ENCODE measurements around the gene ASIC2. TPM values are rescaled to one million over a fixed set of nuclear protein-coding genes. Genes with fewer than 3 reads are reported as not detected.

ASIC2 gene
- total RNA-seq, 1 experiment from 2014 or later: not detected

DNA sequence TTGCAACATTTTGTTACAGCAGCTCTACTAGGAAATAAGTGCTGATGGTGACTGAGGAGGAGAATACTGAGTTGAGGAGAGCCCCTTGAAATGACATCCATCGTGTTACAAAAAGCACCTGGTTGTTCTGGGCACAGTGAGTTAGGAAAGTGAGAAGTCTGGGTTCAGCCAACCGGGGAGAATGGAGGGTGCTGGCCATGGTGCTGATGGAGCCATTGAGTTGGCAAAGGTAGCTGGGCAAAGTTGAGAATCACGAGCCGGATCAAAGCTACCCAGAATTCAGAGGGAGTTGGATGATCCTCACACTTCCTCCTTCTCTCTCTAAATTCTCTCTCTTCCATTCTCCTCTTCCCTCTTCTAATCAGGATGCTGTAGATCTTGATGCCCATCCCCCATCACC lies 35.0 kb upstream of the ASIC2 start:
- BruUV-seq (replicated peaks): no TSS peak
- Mint-ChIP-seq H3K4me3 (ENCODE audit: unreplicated experiment) (no peak overlapping the region), H3K27ac (ENCODE audit: unreplicated experiment) (no peak overlapping the region), H3K9me3 (ENCODE audit: unreplicated experiment) (no peaks in the 10 kb centered on the region), H3K27me3 (ENCODE audit: insufficient read depth, unreplicated experiment) (peaks cover 16% of the 10 kb centered on the region), H3K36me3 (ENCODE audit: insufficient read depth, unreplicated experiment) (no peaks in the 10 kb centered on the region), H3K4me1 (ENCODE audit: low read depth, unreplicated experiment) (no peaks in the 10 kb centered on the region)
- TF ChIP-seq, protein P1, sequence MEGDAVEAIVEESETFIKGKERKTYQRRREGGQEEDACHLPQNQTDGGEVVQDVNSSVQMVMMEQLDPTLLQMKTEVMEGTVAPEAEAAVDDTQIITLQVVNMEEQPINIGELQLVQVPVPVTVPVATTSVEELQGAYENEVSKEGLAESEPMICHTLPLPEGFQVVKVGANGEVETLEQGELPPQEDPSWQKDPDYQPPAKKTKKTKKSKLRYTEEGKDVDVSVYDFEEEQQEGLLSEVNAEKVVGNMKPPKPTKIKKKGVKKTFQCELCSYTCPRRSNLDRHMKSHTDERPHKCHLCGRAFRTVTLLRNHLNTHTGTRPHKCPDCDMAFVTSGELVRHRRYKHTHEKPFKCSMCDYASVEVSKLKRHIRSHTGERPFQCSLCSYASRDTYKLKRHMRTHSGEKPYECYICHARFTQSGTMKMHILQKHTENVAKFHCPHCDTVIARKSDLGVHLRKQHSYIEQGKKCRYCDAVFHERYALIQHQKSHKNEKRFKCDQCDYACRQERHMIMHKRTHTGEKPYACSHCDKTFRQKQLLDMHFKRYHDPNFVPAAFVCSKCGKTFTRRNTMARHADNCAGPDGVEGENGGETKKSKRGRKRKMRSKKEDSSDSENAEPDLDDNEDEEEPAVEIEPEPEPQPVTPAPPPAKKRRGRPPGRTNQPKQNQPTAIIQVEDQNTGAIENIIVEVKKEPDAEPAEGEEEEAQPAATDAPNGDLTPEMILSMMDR (IDR thresholded peaks at IDR 0.05; ENCODE audit: insufficient read depth in 1 of 2, low read depth in 1 of 2, low read length in 1 of 2, severe bottlenecking in 1 of 2, unreplicated experiment in 1 of 2): no peak
- ChIA-PET CTCF (no interaction called here), POLR2A (no interaction called here)
- H3K4me1 ChIP-seq: no peaks in the 10 kb centered on the region
- peak in 1 of 2 experiments; percentile 31 for DNase-seq
- H3K36me3 ChIP-seq (ENCODE audit: control insufficient read depth, insufficient read depth, low read length): no peaks in the 10 kb centered on the region
- no peaks in the 10 kb centered on the region for H3K9me3 ChIP-seq
- H3K27me3 ChIP-seq (replicated peaks; ENCODE audit: control insufficient read depth, insufficient read depth, low read length): no peaks in the 10 kb centered on the region; the same call in 1 of the 2 replicates
- H3K4me3 ChIP-seq (ENCODE audit: low read depth, low read length): no peak overlapping the region
- intact Hi-C loops (cut with micrococcal nuclease; ENCODE audit: unreplicated experiment): no loop called here

DNA sequence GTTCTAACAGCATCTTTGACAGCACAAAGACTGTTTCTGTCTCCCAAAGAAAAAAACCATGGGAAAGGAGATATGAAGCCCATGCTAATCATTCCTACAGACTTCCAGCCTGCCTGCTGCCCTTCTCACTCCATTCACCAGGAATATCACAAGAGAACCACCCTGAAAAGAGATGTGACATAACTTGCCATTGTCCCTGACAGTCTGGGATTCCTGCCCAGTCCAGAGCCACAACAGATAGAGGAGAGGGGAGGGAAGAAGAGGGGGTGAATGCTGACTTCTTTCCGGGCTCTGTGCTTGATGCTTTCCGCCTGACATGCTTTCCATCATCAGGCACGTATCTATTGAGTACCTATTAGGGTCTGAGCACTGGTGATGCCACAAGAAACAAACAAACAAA lies 31.6 kb upstream of the ASIC2 start:
- Histone ChIP-seq H3K27me3 (replicated peaks; ENCODE audit: control insufficient read depth, insufficient read depth, low read length) (no peaks in the 10 kb centered on the region; the same call in 1 of the 2 replicates), H3K36me3 (ENCODE audit: control insufficient read depth, insufficient read depth, low read length) (no peaks in the 10 kb centered on the region), H3K4me3 (ENCODE audit: low read depth, low read length) (no peak overlapping the region), H3K9me3 (no peaks in the 10 kb centered on the region), H3K4me1 (no peaks in the 10 kb centered on the region)
- TF ChIP-seq, protein P1 (IDR thresholded peaks at IDR 0.05; ENCODE audit: insufficient read depth in 1 of 2, low read depth in 1 of 2, low read length in 1 of 2, severe bottlenecking in 1 of 2, unreplicated experiment in 1 of 2): no peak
- DNase-seq: no peak
- Mint-ChIP-seq H3K27ac (ENCODE audit: unreplicated experiment) (no peak overlapping the region), H3K4me1 (ENCODE audit: low read depth, unreplicated experiment) (no peaks in the 10 kb centered on the region), H3K4me3 (ENCODE audit: unreplicated experiment) (no peak overlapping the region), H3K9me3 (ENCODE audit: unreplicated experiment) (no peaks in the 10 kb centered on the region), H3K36me3 (ENCODE audit: insufficient read depth, unreplicated experiment) (no peaks in the 10 kb centered on the region), H3K27me3 (ENCODE audit: insufficient read depth, unreplicated experiment) (peaks cover 24% of the 10 kb centered on the region)
- POLR2A ChIA-PET: no interaction called here
- intact Hi-C loops (cut with micrococcal nuclease; ENCODE audit: unreplicated experiment): no loop called here
- CTCF ChIA-PET: no interaction called here
- BruUV-seq (replicated peaks): no TSS peak

DNA sequence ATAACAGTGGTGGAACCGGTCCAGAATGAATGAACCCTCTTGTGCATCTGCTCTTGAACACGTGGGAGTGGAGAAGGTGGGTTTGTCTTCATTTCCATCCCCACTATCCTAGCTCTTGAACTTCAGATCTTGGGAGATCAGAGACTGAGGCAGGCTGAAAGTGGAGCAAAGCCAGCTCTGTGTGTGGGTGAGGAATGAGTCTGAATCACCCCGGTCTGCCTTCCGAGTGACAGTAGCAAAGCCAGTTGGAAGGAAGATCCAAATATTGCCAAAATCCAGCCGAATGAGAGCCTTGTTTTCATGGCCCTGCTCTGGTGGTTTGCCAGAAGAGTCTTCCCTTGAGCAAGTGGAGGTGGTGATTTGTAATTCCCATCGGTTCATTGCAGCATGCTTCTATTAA lies 29.0 kb upstream of the ASIC2 start:
- Mint-ChIP-seq H3K4me3 (ENCODE audit: unreplicated experiment) (no peak overlapping the region), H3K9me3 (ENCODE audit: unreplicated experiment) (no peaks in the 10 kb centered on the region), H3K27ac (ENCODE audit: unreplicated experiment) (no peak overlapping the region), H3K27me3 (ENCODE audit: insufficient read depth, unreplicated experiment) (peaks cover 34% of the 10 kb centered on the region), H3K4me1 (ENCODE audit: low read depth, unreplicated experiment) (no peaks in the 10 kb centered on the region), H3K36me3 (ENCODE audit: insufficient read depth, unreplicated experiment) (no peaks in the 10 kb centered on the region)
- POLR2A ChIA-PET: no interaction called here
- Histone ChIP-seq H3K36me3 (ENCODE audit: control insufficient read depth, insufficient read depth, low read length) (no peaks in the 10 kb centered on the region), H3K4me3 (ENCODE audit: low read depth, low read length) (no peak overlapping the region), H3K9me3 (no peaks in the 10 kb centered on the region), H3K27me3 (replicated peaks; ENCODE audit: control insufficient read depth, insufficient read depth, low read length) (no peaks in the 10 kb centered on the region; the same call in 1 of the 2 replicates), H3K4me1 (no peaks in the 10 kb centered on the region)
- TF ChIP-seq, protein P1 (IDR thresholded peaks at IDR 0.05; ENCODE audit: insufficient read depth in 1 of 2, low read depth in 1 of 2, low read length in 1 of 2, severe bottlenecking in 1 of 2, unreplicated experiment in 1 of 2): no peak
- intact Hi-C loops (cut with micrococcal nuclease; ENCODE audit: unreplicated experiment): no loop called here
- CTCF ChIA-PET: no interaction called here
- BruUV-seq (replicated peaks): no TSS peak
- DNase-seq: no peak

Measured in Caco-2 (cell line).